Sigmoid colon (tissue), 3 donors: ENCODE measurements around the gene SKIC8.

Experiments
- POLR2A ChIP-seq, 2 donors: fragments of 450-650 bp; IDR thresholded peaks; one replicate each; pipeline ENCODE4 v1.6.1; 2016; ENCODE audit warnings: antibody characterized with exemption in 2 of 2, mild to moderate bottlenecking in 2 of 2, moderate library complexity in 2 of 2
- TF ChIP-seq, protein P1 (sequence below), 4 experiments: fragments of 450-650 bp in 3 of 4; fragments of 200-600 bp in 1 of 4; IDR thresholded peaks; one replicate each; pipeline ENCODE4 v1.5.1; 2016 to 2019; ENCODE audit warnings: antibody characterized with exemption in 4 of 4, mild to moderate bottlenecking in 3 of 4, moderate library complexity in 2 of 4

DNA sequence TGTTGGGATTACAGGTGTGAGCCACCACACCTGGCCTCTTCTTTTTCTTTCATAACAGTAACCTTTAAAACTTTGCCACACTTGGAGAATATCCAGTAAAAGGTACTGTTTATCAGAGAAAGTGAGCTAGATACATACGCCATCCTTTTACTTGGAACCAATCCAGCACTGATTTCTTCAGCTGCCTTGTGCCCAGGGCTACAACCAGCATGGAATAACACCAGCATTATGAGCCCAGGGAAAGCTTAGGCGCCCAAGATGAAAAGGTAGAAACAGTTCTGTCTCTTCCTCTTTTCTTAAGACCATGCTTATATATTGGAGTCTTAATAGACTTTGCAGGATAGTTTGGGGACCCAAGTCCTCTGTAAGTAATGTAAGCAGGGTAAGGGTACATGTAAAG is 8.4 kb downstream of the SKIC8 start:
- no peak for TF ChIP-seq POLR2A (IDR thresholded peaks at IDR 0.05)
- TF ChIP-seq, protein P1, sequence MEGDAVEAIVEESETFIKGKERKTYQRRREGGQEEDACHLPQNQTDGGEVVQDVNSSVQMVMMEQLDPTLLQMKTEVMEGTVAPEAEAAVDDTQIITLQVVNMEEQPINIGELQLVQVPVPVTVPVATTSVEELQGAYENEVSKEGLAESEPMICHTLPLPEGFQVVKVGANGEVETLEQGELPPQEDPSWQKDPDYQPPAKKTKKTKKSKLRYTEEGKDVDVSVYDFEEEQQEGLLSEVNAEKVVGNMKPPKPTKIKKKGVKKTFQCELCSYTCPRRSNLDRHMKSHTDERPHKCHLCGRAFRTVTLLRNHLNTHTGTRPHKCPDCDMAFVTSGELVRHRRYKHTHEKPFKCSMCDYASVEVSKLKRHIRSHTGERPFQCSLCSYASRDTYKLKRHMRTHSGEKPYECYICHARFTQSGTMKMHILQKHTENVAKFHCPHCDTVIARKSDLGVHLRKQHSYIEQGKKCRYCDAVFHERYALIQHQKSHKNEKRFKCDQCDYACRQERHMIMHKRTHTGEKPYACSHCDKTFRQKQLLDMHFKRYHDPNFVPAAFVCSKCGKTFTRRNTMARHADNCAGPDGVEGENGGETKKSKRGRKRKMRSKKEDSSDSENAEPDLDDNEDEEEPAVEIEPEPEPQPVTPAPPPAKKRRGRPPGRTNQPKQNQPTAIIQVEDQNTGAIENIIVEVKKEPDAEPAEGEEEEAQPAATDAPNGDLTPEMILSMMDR (IDR thresholded peaks at IDR 0.05): no peak
